HG02884 (cell line): ENCODE data around the gene RESP18.
A peak's percentile ranks its signal among the peaks of the same experiment; 100 is the strongest.
"Not testable (repeated sequence)": the region's sequence is repeated elsewhere in the genome, so short reads cannot be mapped to it uniquely, and the experiment has no call there.

Source experiments
- ATAC-seq: cut with Tn5 transposase; IDR thresholded peaks from one replicate; pipeline ENCODE4 v1.9.1; 2021; ENCODE audit warnings: mild to moderate bottlenecking, moderate library complexity; ENCODE audit not compliant: unreplicated experiment

RESP18 gene

DNA sequence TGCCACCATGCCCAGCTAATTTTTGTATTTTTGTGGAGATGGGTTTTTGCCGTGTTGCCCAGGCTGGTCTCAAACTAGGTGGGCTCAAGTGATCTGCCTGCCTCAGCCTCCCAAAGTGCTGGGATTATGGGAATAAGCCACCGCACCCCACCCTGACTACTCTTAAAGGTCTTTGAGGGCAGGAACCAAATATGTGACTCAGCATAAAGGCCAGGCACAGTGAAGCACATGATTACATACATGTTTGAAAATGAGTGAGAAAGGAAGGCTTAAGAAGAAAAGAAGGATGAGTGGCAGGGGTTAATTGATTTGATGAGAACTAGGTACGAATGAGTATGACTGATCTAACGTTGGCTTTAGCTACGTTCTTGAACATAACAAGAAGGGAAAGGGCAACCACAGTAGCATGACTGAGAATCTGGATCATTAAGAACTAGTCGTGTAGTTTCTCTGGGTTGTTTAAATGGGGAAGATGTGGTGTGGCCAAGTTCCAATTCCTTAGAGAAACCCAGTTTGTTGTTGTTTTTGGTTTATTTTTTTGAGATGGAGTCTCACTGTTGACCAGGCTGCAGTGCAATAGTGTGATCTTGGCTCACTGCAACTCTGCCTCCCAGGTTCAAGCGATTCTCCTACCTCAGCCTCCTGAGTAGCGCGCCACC is 6.8 kb downstream of the RESP18 start:
- no peak for ATAC-seq

DNA sequence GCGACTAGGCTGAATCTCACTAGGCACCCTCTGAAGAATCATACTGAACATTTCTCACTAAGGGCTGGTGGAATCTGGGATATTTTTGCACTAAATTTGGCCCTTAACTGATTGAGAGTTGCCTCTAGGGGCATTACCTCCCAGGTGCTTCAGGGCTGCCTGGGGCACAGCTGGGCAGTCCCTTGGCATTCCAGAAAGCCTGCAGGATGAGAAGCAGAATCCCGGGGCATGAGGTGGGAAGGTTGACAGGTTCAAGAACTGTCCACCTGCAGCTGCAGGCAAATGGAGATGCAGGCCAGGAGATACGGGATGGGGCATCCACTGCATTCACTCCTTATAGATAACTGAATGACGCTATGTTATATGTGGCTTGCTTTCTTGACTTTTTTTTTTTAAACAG is 7.4 kb downstream of the RESP18 start:
- no peak for ATAC-seq

DNA sequence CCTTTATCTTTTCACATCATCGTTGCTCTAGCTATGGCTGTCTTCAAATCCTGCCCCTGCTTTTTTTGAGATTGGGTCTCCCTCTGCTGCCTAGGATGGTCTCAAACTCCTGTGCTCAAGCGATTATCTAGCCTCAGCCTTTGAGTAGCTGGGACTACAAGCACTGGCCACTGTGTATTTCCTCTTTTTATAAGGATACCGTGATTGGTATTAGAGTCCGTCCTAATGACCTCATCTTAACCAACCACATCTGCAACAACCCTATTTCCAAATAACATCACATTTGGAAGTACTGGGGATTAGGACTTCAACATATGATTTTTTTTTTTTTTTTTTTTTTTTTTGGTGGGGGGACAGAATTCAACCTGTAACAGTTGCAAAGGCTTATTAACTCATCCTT is 9.1 kb downstream of the RESP18 start:
- ATAC-seq = no peak

DNA sequence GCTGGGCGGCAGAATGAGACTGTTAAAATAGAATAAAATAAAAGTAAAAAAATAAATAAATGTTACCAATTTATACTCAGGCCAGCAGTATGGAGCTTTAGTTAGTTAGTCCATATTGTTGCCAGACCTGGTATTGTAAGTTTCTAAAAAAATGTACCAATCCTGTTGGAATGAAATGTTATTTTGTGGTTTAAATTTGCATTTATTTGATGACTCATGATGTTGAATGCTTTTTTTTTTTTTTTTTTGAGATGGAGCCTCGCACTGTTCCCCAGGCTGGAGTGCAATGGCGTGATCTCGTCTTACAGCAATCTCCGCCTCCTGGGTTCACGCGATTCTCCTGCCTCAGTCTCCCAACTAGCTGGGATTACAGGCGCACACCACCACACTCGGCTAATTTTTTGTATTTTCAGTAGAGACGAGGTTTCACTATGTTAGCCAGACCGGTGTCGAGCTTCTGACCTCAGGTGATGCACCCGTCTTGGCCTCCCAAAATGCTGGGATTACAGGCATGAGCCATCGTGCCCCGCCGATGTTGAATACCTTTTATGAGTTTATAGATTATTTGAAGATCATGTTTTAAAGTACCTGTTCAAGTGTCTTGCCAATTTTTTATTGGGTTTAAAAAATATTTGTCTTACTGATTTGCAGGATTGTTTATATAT is 17.6 kb downstream of the RESP18 start:
- no peak for ATAC-seq

DNA sequence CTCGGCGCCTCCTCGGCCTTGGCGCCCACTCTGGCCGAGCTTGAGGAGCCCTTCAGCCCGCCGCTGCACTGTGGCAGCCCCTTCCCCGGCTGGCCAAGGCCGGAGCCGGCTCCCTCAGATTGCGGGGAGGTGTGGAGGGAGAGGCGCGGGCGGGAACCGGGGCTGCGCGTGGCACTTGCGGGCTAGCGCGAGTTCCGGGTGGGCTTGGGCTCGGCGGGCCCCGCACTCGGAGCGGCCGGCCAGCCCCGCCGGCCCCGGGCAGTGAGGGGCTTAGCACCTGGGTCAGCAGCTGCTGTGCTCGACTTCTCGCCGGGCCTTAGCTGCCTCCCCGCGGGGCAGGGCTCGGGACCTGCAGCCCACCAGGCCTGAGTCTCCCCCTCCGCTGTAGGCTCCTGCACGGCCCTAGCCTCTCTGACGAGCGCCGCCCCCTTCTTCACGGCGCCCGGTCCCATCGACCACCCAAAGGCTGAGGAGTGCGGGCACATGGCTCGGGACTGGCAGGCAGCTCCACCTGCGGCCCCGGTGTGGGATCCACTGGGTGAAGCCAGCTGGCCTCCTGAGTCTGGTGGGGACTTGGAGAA is 19.8 kb downstream of the RESP18 start:
- not testable (repeated sequence) for ATAC-seq

DNA sequence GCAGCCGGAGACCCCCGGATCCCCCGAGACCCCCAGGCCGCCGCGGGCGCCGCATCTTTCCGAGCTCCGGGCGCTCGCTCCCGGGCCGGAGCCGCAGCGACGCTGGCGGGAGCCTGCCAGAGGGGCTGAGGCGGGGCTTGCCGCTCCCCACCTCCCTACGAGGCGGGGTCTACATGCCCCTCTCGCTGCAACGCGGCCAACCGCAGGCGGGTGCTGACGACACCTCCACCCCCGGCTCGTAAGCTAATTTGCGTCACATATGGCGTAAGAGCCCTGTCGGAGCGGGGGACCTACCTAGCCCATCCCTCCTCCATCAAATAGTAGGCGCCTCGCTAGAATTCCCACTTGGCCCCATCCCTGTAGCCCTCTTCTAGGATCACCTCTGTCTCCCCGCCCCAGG is 23.3 kb downstream of the RESP18 start, which contains the start of gene PTPRN:
TSS of gene PTPRN (minus strand) at position 124 of the 400 bp plus-strand sequence. CDS start at position 55, 69 bp downstream.
- ATAC-seq = no peak

DNA sequence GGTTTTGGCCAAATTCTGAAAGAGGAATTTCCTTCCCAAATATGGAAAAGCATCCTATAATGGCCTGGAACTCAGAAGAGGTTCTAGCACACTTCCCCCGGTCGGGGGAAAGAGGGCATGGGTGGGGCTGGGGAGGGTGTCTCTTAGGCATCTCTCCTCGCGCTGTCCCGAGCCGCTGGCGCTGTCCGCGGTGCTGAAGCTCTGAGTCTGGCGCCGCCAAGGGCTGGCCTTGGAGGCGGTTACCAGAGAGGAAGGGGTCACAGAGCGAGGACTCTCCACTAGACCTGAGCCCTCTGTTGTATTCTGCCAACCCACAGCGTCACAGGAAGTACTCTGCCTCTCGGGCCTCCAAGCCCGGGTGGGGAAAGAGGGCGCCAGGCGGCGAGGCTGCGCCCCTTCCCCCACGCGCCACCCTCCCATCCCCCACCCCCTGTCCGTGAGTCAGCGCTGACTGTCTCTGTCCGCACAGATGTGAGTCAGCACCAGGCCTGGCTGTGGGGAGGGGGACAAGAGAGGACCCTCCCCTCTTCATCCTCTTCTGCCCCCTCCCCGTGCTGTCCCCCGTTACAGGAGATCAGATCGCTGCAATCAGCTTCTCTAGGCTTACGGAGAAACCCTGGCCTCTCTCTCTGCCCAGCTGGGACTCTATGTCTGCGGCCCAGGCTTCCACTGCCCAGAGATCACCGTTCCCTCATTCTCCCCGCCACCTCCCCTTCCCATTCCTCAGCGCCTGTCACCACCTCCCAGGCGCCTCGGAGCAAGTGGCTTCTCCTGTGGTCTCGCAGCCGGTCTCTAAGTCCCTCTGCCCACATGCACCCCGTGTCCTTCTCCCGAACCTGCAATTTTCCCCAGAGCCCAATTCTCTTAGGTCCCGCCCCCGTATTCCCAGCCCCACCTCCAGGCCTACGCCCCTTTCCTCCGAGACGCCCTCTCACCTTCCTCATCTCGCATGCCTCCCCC is 24.1 kb downstream of the RESP18 start:
- no peak for ATAC-seq

DNA sequence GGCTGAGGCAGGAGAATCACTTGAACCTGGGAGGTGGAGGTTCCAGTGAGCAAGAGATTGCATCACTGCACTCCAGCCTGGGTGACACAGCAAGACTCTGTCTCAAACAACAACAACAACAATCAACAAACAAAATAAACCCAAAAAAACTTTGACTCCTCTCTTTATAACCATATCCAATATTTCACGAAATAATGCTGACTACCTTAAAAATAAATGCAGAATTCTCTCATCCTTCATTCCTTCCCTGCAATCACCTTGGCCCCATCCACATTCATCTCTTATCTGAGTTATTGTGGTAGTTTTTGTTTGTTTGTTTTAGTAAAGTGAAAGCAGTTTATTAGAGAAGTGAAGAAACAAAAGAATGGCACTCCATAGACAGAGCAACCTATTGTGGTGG is 26.5 kb downstream of the RESP18 start:
- no peak for ATAC-seq

DNA sequence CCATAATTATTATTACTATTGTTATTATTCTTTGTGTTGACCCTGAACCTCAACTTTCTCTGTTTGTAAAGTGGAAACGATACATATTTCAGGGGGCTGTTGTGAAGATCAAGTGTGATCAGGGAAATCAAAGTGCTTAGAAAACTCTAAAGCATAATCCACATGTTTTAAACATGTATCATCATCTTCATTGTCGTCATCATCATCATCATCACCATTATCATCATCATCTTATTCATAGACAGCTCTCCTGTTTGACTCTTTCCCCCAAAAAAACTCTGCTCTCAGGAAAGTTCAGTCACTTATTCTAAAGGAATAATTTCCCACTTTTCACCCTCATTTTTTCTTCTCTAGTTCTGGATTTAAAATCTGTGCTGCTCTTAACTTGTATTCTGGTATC is 28.3 kb downstream of the RESP18 start:
- no peak for ATAC-seq

DNA sequence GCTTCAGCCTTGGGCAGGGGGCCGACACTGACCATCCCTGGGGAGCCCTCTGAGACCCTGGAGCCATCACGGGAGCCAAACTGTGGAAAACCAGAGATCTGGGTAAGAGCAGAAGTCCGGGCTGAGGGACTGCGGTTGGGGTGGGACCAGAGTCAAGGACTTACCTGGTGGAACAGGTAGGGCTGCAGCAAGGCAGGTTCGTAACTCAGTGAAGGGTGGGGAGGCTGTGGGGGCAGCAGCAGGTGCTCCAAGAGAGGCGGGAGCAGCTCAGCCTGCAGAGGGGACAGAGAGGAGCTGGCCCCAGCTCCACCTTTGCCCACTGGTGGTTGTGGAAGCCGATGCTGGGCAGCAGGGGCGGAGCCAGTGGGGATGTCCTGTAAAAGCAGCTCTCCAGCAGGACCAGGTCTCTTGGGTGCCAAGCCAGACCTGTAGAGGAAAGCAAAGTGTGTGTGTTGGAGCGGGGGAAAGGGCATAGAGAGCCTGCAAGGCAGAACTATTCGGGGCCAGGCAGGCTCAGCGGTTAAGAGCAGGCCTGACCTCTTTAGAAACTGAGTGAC is 30.1 kb downstream of the RESP18 start:
- ATAC-seq = no peak

DNA sequence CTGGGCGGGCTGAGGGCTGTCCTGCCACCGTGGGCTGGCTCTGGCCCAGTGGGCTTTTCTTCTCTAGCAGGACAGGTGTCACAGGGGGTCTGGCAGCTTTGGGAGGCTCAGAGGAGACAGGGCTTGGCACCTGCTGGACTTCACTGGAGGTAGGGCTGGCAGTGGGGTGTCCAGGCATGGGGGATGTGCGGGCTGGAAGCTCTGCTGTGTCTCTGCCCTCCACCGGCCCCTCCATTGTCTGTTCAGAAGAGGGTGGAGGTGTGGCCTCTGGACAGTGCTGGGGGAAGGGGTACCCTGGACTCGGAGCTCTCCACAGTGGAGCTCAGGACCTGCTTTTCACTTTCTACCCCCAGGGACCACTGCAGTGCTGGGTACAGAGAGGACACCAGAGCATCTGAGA is 32.5 kb downstream of the RESP18 start:
- no peak for ATAC-seq

DNA sequence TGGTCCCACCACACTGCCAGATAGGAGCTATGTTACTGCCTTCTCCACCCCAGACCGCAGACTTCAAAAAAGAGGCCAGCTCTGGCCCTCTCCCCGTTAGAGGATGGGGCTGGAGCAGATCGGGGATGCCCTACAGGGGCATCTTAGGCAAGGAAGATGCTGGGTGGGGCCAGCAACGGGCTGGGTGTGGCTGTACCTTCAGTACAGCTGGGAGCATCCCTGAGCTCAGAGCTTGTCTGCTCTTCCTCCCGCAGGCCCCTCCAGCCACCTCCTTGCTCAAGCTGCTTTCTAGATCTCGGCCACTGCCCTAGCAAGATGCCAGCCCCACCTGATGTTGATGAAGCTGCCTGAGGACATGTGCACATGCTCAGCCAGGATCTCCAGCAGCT is 33.2 kb downstream of the RESP18 start:
- ATAC-seq = no peak

DNA sequence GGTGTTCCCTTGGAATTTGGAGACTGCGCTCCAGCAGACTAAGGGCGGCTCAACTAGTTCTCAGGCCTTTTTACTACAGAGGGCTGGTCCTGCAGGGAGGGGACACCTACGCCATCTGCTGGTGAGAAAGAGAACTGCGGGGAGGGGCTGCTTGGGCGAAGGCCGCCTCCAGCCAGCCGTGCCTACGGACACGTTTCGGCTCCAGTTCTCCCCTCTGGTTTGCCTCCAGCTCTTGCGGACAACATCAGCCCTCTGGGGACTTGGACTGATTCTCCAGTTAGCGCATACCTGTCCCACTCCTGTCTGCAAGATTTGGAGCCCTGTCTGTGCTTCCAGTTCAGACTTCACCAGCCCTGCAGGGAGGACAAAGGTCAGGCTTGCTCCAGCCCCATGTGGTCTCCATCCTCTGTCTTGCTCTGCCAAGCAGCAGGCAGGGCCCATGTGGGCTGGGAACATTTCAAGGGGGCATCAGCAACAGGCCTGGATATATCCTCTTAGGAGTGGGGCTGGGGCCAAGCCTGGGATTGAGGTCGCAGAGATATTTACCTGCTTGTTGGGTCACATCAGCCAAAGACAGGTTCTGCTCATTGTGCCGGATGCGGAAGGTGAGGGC is 33.7 kb downstream of the RESP18 start:
- ATAC-seq = peak; percentile 45

DNA sequence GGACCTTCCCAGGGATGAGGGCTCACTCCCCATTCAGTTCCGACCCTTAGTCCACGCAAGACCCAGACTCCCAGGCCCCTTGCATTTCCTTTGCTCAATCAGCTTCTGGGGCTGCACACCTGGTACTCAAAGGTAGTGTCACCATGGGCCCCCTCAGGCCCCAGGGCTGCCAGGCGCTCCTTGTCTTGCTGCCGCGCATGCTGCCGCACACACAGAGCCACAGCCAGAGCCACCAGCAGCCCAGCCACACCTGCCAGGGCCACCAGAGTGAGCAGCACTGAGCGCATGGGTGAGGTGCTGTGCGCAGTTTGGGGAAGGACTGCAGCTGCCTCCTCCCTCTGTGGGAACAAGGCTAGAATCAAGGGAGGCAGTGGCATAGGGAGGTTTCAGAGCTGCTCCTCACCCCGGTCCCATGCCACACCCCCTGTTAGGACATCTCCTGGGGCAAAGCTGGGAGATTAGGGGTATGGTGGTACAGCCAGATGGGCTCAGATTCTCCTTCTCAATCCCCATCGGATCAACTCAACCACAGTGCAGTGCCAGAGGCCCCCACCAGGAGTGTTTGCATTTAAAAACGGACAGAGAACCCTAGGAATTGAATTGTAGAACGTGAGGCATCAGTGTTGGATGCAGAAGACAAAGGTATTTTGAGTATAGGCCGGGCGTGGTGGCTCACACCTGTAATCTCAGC is 34.6 kb downstream of the RESP18 start:
- ATAC-seq = no peak

DNA sequence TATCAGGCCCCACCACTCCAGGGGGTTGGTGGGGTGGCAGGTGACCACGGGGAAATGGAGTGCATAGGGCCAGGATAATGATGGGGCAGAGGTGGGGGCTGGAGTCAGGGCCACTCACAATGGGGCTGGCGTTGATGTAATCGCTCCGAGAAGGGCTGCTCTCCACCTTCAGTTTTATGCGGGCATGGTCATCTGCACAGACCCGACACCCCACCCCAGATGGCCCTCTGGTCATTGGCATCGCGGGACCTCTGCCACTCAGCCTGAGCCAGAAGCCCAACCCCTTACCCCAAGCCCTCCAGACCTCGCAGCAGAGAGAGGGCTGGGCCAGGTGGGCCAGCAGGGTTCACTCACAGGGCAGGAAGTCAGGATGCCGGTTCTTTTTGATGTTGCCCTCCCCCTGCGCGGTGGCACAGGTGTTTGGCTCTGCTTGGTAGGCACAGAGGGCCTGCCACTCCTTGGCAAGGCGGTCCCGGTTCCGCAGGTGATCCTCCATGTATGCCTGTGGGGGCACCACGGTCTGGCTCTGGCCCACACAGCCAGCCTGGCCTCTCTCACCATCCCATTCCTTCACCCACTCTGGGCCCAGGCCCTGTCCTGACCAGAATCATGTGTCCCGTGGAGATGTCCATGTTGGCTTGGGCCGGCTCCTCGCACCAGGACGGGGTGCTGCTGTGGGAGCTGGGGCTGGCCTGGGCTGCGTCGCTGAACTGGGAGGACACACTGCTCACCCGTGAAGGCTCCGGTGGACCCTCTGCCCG is 35.7 kb downstream of the RESP18 start:
- no peak for ATAC-seq

DNA sequence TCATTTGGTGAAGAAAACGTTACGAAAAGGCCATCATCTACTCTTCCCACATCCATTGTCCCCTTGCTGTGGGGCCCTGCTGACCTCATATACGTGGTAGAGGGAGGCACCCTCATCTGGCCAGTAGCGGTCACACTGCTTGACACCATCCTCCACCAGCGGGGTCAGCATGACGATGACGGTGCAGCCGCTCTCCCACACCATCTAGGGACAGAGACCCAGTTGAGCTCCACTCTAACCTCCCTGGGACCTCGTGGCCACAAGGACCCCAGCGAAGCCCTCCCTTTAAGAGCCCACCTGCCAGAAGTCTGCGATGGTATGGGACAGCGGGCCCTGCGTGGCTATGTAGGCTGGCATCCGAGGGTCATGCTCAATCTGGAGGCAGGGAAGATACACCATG is 36.4 kb downstream of the RESP18 start:
- ATAC-seq = no peak

DNA sequence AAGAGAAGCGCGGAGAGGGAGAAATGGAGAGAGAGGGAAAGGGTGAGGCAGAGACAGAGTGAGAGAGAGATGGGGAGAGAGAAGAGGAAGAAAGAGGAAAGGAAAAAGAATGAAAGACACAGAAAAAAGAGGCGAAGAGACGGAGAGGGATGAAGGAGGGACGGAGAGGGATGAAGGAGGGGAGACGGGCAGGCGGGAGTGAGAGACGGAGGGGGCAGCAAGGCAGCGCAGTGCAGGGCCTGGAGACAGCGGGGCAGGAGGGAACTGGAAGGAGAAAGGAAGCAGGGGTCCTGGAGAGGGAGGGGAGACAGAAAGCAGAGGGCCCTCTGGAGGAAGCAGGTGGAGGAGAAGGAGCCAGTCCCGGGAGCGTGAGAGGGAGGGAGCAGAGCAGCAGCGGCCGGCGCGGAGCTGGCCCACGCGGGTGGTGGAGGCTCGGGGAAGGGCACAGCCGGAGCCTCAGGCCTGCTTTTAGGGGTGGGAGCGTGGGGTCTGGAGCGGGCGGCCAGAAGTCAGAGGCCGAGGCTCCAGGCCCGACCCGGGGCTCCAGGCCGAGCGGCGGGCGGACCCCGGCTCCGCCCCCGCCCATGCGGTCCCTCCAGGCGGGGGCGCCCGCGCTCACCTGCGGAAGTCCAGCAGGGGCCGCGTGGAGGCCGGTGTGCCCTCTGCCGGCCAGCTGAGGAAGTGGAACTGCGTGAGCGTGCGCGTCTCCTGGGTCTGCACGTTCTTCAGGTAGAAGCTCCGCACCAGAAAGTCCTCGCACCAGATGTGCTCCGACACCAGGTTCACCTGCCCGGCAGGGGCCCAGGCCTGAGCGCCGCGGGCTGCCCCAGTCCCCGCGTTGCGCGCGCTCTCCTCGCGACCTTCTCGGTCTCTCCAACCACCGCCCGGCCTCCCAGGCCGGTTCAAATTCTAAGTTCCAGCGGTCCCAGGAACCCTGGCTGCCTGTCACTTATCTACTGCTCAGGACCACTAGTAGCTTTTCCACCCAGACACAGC is 37.9 kb downstream of the RESP18 start:
- ATAC-seq = peak; percentile 87

DNA sequence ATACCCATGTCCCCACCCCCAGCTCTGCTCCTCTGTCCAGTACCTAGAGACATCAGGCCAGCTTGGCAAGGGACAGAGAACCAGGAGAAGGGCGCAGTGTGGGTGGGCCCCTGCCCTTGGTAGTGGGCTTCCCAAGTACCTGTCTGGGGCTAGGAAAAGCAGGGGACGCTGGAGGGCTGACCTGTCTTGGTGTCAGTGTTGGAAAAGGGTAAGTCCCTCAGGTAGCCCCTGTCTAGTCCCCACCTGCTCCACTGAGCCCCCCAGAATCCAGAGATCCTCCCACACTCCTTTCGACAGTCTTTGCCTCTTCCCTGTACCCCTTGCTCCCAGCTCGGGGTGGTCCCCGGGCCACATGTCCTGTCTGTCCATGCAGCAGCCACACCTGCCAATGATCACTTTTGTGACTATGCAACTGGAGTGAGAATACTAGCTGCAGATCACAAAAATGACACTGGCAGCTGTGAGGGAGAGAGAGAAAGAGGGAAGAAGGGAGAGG is 38.8 kb downstream of the RESP18 start:
- no peak for ATAC-seq
